Natural killer cell treated with Interleukin-12 subunit alpha and Interleukin-12 subunit beta and Interleukin-15 and Interleukin-18, amount 100 ng/mL, for 72 hours (primary cell): ENCODE measurements around the gene URB1. TPM values are rescaled to one million over a fixed set of nuclear protein-coding genes. Genes with fewer than 3 reads are reported as not detected.

Experiments used
- ATAC-seq, 2 donors: fragments of 150-1000 bp; cut with Tn5 transposase in 1 of 2; sonication (Bioruptor Pico), chemical (Tn5 transposase) in 1 of 2; 2 replicates each; pipeline ENCODE4 v1.10.0; 2021
- DNase-seq: peaks from one replicate; pipeline ENCODE4 v3.0.0; 2022; ENCODE audit warnings: low spot score
- H3K27ac Mint-ChIP-seq, 2 donors: 1 replicate in 1 of 2; 2 replicates in 1 of 2; pipeline ENCODE4 v1.8.0; 2022; ENCODE audit warnings: mixed read lengths in 2 of 2, mild to moderate bottlenecking in 1 of 2, moderate library complexity in 1 of 2
- H3K27me3 Mint-ChIP-seq, 2 donors: 1 replicate in 1 of 2; 2 replicates in 1 of 2; pipeline ENCODE4 v1.8.0; 2022; ENCODE audit warnings: mixed read lengths in 2 of 2
- H3K36me3 Mint-ChIP-seq: one replicate; pipeline ENCODE4 v1.8.0; 2022; ENCODE audit warnings: mixed read lengths
- H3K4me1 Mint-ChIP-seq, 2 donors: 1 replicate in 1 of 2; 2 replicates in 1 of 2; pipeline ENCODE4 v1.8.0; 2022; ENCODE audit warnings: low read depth in 2 of 2, mixed read lengths in 2 of 2, mild to moderate bottlenecking in 1 of 2
- H3K4me3 Mint-ChIP-seq: one replicate; pipeline ENCODE4 v1.8.0; 2022; ENCODE audit warnings: mixed read lengths
- H3K9me3 Mint-ChIP-seq: 2 replicates; pipeline ENCODE4 v1.8.0; 2022; ENCODE audit warnings: mixed read lengths
- total RNA-seq, 2 donors: library from RNA; stranded (reverse); gene quantifications; one replicate each; pipeline ENCODE4 v1.2.3, GENCODE V29; 2022

Gene URB1
- total RNA-seq, 2 donors from 2014 or later, result 21.9 to 56.0 TPM

- Mint-ChIP-seq H3K36me3 (peaks cover 41% of the 10 kb centered on the region), H3K4me1 (peaks cover 0 to 17% of the 10 kb centered on the region in 2 donors), H3K4me3 (no peak overlapping the region), H3K27me3 (no peaks in the 10 kb centered on the region), H3K9me3 (no peaks in the 10 kb centered on the region), H3K27ac (no peak overlapping the region)
- DNase-seq, result no peak
- no peak for ATAC-seq
Measured at GRCh38 chr21:32352526-32352925, 40.3 kb downstream of the URB1 start.

- no peak for DNase-seq
- H3K4me3 Mint-ChIP-seq, result no peak overlapping the region
- H3K27ac Mint-ChIP-seq, result no peak overlapping the region
Measured at GRCh38 chr21:32351428-32351827, 41.4 kb downstream of the URB1 start.

GRCh38 chr21:32350981-32351380 is 41.8 kb downstream of the URB1 start:
- Mint-ChIP-seq H3K9me3 (no peaks in the 10 kb centered on the region), H3K36me3 (peaks cover 37% of the 10 kb centered on the region), H3K4me1 (peaks cover 0 to 17% of the 10 kb centered on the region in 2 donors), H3K27ac (peak overlapping the region in 1 of 2 donors; percentile 47), H3K27me3 (no peaks in the 10 kb centered on the region), H3K4me3 (no peak overlapping the region)
- ATAC-seq, result peak in 1 of 2 donors; percentile 60
- no peak for DNase-seq

More at GRCh38 chr21:32351428-32351827, 41.4 kb downstream of the URB1 start:
- Mint-ChIP-seq H3K36me3 (peaks cover 37% of the 10 kb centered on the region), H3K27me3 (no peaks in the 10 kb centered on the region), H3K4me1 (peaks cover 0 to 17% of the 10 kb centered on the region in 2 donors), H3K9me3 (no peaks in the 10 kb centered on the region)
- ATAC-seq, result peak in 1 of 2 donors; percentile 34

- Mint-ChIP-seq H3K4me1 (peaks cover 0 to 17% of the 10 kb centered on the region in 2 donors), H3K36me3 (peaks cover 38% of the 10 kb centered on the region), H3K27me3 (no peaks in the 10 kb centered on the region), H3K27ac (peak overlapping the region in 1 of 2 donors; percentile 47), H3K4me3 (no peak overlapping the region), H3K9me3 (no peaks in the 10 kb centered on the region)
- ATAC-seq, result no peak
- DNase-seq, result no peak
Measured at GRCh38 chr21:32350211-32350980, 42.4 kb downstream of the URB1 start.

- DNase-seq (no peak), ATAC-seq (no peak)
- H3K27ac Mint-ChIP-seq, result no peak overlapping the region
- H3K27me3 Mint-ChIP-seq, result no peaks in the 10 kb centered on the region
- no peak overlapping the region for H3K4me3 Mint-ChIP-seq
- H3K9me3 Mint-ChIP-seq, result peaks cover 2% of the 10 kb centered on the region
- peaks cover 39% of the 10 kb centered on the region for H3K36me3 Mint-ChIP-seq
- H3K4me1 Mint-ChIP-seq, result peaks cover 0 to 17% of the 10 kb centered on the region in 2 donors
Measured at GRCh38 chr21:32349333-32349944, 43.4 kb downstream of the URB1 start.

- Mint-ChIP-seq H3K4me1 (peaks cover 0 to 17% of the 10 kb centered on the region in 2 donors), H3K9me3 (peaks cover 4% of the 10 kb centered on the region), H3K4me3 (no peak overlapping the region), H3K27ac (no peak overlapping the region), H3K36me3 (peaks cover 40% of the 10 kb centered on the region), H3K27me3 (no peaks in the 10 kb centered on the region)
- ATAC-seq (no peak), DNase-seq (no peak)
Measured at GRCh38 chr21:32348604-32349332, 44.0 kb downstream of the URB1 start.

GRCh38 chr21:32347977-32348376 is 44.8 kb downstream of the URB1 start:
- Mint-ChIP-seq H3K27me3 (no peaks in the 10 kb centered on the region), H3K4me3 (no peak overlapping the region), H3K36me3 (peaks cover 48% of the 10 kb centered on the region), H3K27ac (no peak overlapping the region), H3K9me3 (peaks cover 4% of the 10 kb centered on the region), H3K4me1 (peaks cover 0 to 17% of the 10 kb centered on the region in 2 donors)
- no peak for ATAC-seq
- DNase-seq, result no peak

GRCh38 chr21:32347351-32347750 is 45.5 kb downstream of the URB1 start:
- DNase-seq (no peak), ATAC-seq (no peak)
- Mint-ChIP-seq H3K36me3 (peaks cover 50% of the 10 kb centered on the region), H3K27me3 (no peaks in the 10 kb centered on the region), H3K4me1 (peaks cover 0 to 17% of the 10 kb centered on the region in 2 donors), H3K4me3 (no peak overlapping the region), H3K27ac (no peak overlapping the region), H3K9me3 (peaks cover 4% of the 10 kb centered on the region)

GRCh38 chr21:32346951-32347350 is 45.9 kb downstream of the URB1 start:
- Mint-ChIP-seq H3K4me1 (peaks cover 0 to 14% of the 10 kb centered on the region in 2 donors), H3K27me3 (no peaks in the 10 kb centered on the region), H3K4me3 (no peak overlapping the region)

GRCh38 chr21:32340863-32341848 is 51.7 kb downstream of the URB1 start:
- H3K4me3 Mint-ChIP-seq, result no peak overlapping the region
- no peaks in the 10 kb centered on the region for H3K27me3 Mint-ChIP-seq
- H3K4me1 Mint-ChIP-seq, result no peaks in the 10 kb centered on the region
- H3K36me3 Mint-ChIP-seq, result peaks cover 48% of the 10 kb centered on the region
- ATAC-seq (no peak), DNase-seq (no peak)
- no peak overlapping the region for H3K27ac Mint-ChIP-seq
- H3K9me3 Mint-ChIP-seq, result peaks cover 4% of the 10 kb centered on the region

More at GRCh38 chr21:32346951-32347350, 45.9 kb downstream of the URB1 start:
- DNase-seq (no peak), ATAC-seq (no peak)
- Mint-ChIP-seq H3K9me3 (peaks cover 4% of the 10 kb centered on the region), H3K36me3 (peaks cover 46% of the 10 kb centered on the region), H3K27ac (no peak overlapping the region)

- Mint-ChIP-seq H3K36me3 (peaks cover 34% of the 10 kb centered on the region), H3K4me3 (no peak overlapping the region), H3K9me3 (no peaks in the 10 kb centered on the region), H3K27ac (no peak overlapping the region), H3K27me3 (no peaks in the 10 kb centered on the region), H3K4me1 (no peaks in the 10 kb centered on the region)
- DNase-seq, result no peak
- no peak for ATAC-seq
Measured at GRCh38 chr21:32338209-32338921, 54.4 kb downstream of the URB1 start.

GRCh38 chr21:32337206-32337605 is 55.6 kb downstream of the URB1 start:
- no peaks in the 10 kb centered on the region for H3K4me1 Mint-ChIP-seq
- no peak overlapping the region for H3K4me3 Mint-ChIP-seq
- no peak overlapping the region for H3K27ac Mint-ChIP-seq
- ATAC-seq, result no peak
- H3K27me3 Mint-ChIP-seq, result no peaks in the 10 kb centered on the region
- peaks cover 37% of the 10 kb centered on the region for H3K36me3 Mint-ChIP-seq
- H3K9me3 Mint-ChIP-seq, result no peaks in the 10 kb centered on the region
- no peak for DNase-seq
